Measurements from ENCODE around the gene ITIH4.

ITIH4 gene

GRCh38 chr3:52763466-52763865 lies 67.0 kb downstream of the ITIH4 start:
- no peaks in the 10 kb centered on the region for H3K4me1 ChIP-seq (ENCODE audit: control insufficient read depth in 1 of 2, insufficient read depth in 1 of 2, low read depth in 1 of 2, low read length in 1 of 2)
- no peak for TF ChIP-seq CTCF (IDR thresholded peaks at IDR 0.05)
- H3K4me3 ChIP-seq (ENCODE audit: low read depth in 1 of 2, low read length in 1 of 2), result no peak overlapping the region
- no peaks in the 10 kb centered on the region for H3K27me3 ChIP-seq
- peaks cover 64% of the 10 kb centered on the region for H3K36me3 ChIP-seq
- no peak overlapping the region for H3K27ac ChIP-seq
- no peaks in the 10 kb centered on the region for H3K9me3 ChIP-seq

Data from neutrophil (primary cell).